SH-SY5Y (cell line): ENCODE results near the gene KRT9.

Source experiments
- GATA2 ChIP-seq: IDR thresholded peaks from 2 replicates; pipeline ENCODE4 v1.6.1; 2011; ENCODE audit warnings: mild to moderate bottlenecking, low read depth, low read length
- GATA3 ChIP-seq: IDR thresholded peaks from 2 replicates; pipeline ENCODE4 v1.6.1; 2011; ENCODE audit warnings: low read depth, mild to moderate bottlenecking, low read length, moderate library complexity

- no peak for TF ChIP-seq GATA2
- no peak for TF ChIP-seq GATA3
Measured at GRCh38 chr17:41535764-41536481, 35.9 kb downstream of the KRT9 start.
